A673 (cell line): Measurements from ENCODE around the gene FAM118A. TPM values are rescaled to one million over a fixed set of nuclear protein-coding genes. Genes with fewer than 3 reads are reported as not detected.
"Not testable (repeated sequence)": the region's sequence is repeated elsewhere in the genome, so short reads cannot be mapped to it uniquely, and the experiment has no call there.

ENCODE experiments used
- BruUV-seq: library from RNA; stranded (reverse); fragments of 400-500 nt; replicated peaks from 2 replicates; lab custom pipeline; 2021; lab: Mats Ljungman, UMichigan
- CTCF ChIA-PET: fragments of 300-600 bp; sonication (Branson Sonifier 250); formaldehyde crosslinking; loops from one replicate; lab custom pipeline; 2022; ENCODE audit warnings: antibody characterized with exemption; lab: Charles Lee
- POLR2A ChIA-PET: fragments of 300-600 bp; sonication (Branson Sonifier 250); formaldehyde crosslinking; loops from one replicate; lab custom pipeline; 2022; ENCODE audit warnings: antibody characterized with exemption; ENCODE audit not compliant: low non-redundant PET; lab: Charles Lee
- DNase-seq: peaks from one replicate; pipeline ENCODE4 v3.0.0-alpha.2; 2015; ENCODE audit warnings: low spot score
- H3K27ac ChIP-seq: fragments of 200-600 bp; sonication (generic); 2 replicates; pipeline ENCODE4 v1.5.1; 2016; ENCODE audit warnings: mixed run types, low read depth, mild to moderate bottlenecking, mixed read lengths, antibody characterized with exemption, low read length; ENCODE audit not compliant: poor library complexity, severe bottlenecking
- H3K27me3 ChIP-seq: fragments of 200-600 bp; sonication (generic); replicated peaks from 2 replicates; pipeline ENCODE4 v1.6.1; 2017; ENCODE audit warnings: mixed run types, low read depth, mild to moderate bottlenecking, mixed read lengths, antibody characterized with exemption, low read length; ENCODE audit not compliant: insufficient read depth, poor library complexity
- H3K36me3 ChIP-seq: fragments of 200-600 bp; sonication (generic); 2 replicates; pipeline ENCODE4 v1.6.1; 2016; ENCODE audit warnings: mixed run types, mild to moderate bottlenecking, mixed read lengths, antibody characterized with exemption, low read length; ENCODE audit not compliant: insufficient read depth, poor library complexity, severe bottlenecking
- H3K4me1 ChIP-seq: fragments of 200-600 bp; sonication (generic); 2 replicates; pipeline ENCODE4 v1.6.1; 2017; ENCODE audit warnings: mixed run types, mild to moderate bottlenecking, mixed read lengths, antibody characterized with exemption, low read length; ENCODE audit not compliant: insufficient read depth, poor library complexity, severe bottlenecking
- H3K4me3 ChIP-seq: fragments of 200-600 bp; sonication (generic); 2 replicates; pipeline ENCODE4 v1.5.1; 2016; ENCODE audit warnings: low read depth, mixed run types, mild to moderate bottlenecking, mixed read lengths, low read length; ENCODE audit not compliant: poor library complexity, severe bottlenecking
- H3K9me3 ChIP-seq: fragments of 200-600 bp; sonication (generic); 2 replicates; pipeline ENCODE4 v1.6.1; 2016; ENCODE audit warnings: mixed run types, low read depth, mild to moderate bottlenecking, mixed read lengths, antibody characterized with exemption, low read length; ENCODE audit not compliant: poor library complexity, severe bottlenecking
- CTCF ChIP-seq: fragments of 300-800, 200-600 bp; sonication (generic); conservative IDR thresholded peaks from 2 replicates; pipeline ENCODE4 v1.5.1; 2017; ENCODE audit warnings: low read depth, mild to moderate bottlenecking, antibody characterized with exemption, low read length, moderate library complexity, mixed read lengths
- EZH2 ChIP-seq: fragments of 200-600 bp; sonication (generic); IDR thresholded peaks from 2 replicates; pipeline ENCODE4 v1.6.1; 2017; ENCODE audit warnings: borderline replicate concordance, low read depth, mild to moderate bottlenecking, mixed read lengths, antibody characterized with exemption, low read length; ENCODE audit not compliant: poor library complexity, severe bottlenecking
- intact Hi-C: fragments of 100-400 bp; cut with micrococcal nuclease; formaldehyde crosslinking; loops from one replicate; pipeline ENCODE4 v1.10.0; 2022; ENCODE audit not compliant: unreplicated experiment
- total RNA-seq: library from RNA; stranded (reverse); gene quantifications from 2 replicates; pipeline ENCODE4 v1.2.3, GENCODE V29; 2021

Gene FAM118A
- total RNA-seq, 1 experiment from 2014 or later: 54.0 TPM

DNA sequence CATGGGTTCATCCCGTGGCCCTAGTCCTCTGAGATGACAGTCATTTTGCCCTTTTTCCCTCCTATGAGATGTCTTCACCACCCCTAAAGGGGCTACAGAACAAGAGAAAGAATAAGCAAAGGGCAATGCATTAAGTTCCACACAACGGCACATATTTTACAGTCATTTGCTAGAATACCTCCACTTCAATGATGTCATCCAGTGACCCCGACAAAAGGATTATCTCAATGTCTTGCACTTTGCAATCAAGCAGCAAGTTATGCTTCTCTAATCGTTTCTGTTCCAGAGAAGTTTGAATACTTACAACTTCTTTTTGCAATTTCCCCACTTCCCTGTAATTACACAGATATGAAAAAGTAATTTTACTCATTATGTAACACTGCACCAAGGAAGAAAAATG, 49.9 kb downstream of the FAM118A start:
- H3K4me1 ChIP-seq: no peaks in the 10 kb centered on the region
- no peak for DNase-seq
- TF ChIP-seq CTCF (no peak), EZH2 (no peak)
- H3K27me3 ChIP-seq: no peaks in the 10 kb centered on the region
- H3K4me3 ChIP-seq: no peak overlapping the region
- intact Hi-C loops: no loop called here
- no TSS peak for BruUV-seq
- CTCF ChIA-PET: no interaction called here
- POLR2A ChIA-PET: no interaction called here
- no peaks in the 10 kb centered on the region for H3K9me3 ChIP-seq
- no peak overlapping the region for H3K27ac ChIP-seq
- no peaks in the 10 kb centered on the region for H3K36me3 ChIP-seq

DNA sequence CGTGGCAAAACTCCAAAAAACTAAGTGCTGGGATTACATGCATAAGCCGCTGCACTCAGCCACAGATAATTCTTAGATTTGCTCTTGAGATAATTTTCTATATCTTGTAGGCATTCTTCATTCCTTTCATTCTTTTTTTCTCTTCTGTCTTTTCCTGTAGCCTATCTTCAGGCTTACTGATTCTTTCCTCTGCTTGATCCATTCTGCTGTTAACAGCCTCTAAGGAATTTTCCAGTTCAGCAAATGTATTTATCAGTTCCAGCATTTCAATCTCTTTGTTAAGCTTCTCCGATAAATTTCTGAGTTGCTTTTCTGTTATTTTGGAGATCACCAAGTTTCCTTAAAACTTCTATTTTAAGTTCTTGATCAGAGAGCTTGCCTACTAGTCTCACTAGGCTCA, 57.0 kb downstream of the FAM118A start:
- no peaks in the 10 kb centered on the region for H3K9me3 ChIP-seq
- no peak for TF ChIP-seq EZH2
- no peak for TF ChIP-seq CTCF
- H3K4me1 ChIP-seq: no peaks in the 10 kb centered on the region
- H3K4me3 ChIP-seq: no peak overlapping the region
- DNase-seq: no peak
- CTCF ChIA-PET: no interaction called here
- intact Hi-C loops: no loop called here
- no peaks in the 10 kb centered on the region for H3K36me3 ChIP-seq
- BruUV-seq: no TSS peak
- POLR2A ChIA-PET: no interaction called here
- no peaks in the 10 kb centered on the region for H3K27me3 ChIP-seq
- no peak overlapping the region for H3K27ac ChIP-seq

GRCh38 chr22:45373592-45373991, 63.9 kb downstream of the FAM118A start:
- H3K27ac ChIP-seq, H3K9me3 ChIP-seq, CTCF ChIA-PET, intact Hi-C loops, H3K36me3 ChIP-seq, H3K4me3 ChIP-seq, BruUV-seq, DNase-seq, H3K27me3 ChIP-seq, H3K4me1 ChIP-seq: not testable (repeated sequence)
- POLR2A ChIA-PET: interaction anchor here (0.6 kb wide), 1 partner anchor 31 kb away, joined by 3 read pairs; no protein-coding TSS in a partner anchor

- POLR2A ChIA-PET: no interaction called here
Observed at GRCh38 chr22:45376009-45376408, 66.3 kb downstream of the FAM118A start.

More at GRCh38 chr22:45376009-45376408, 66.3 kb downstream of the FAM118A start:
- no peak overlapping the region for H3K4me3 ChIP-seq
- no peaks in the 10 kb centered on the region for H3K36me3 ChIP-seq
- no peaks in the 10 kb centered on the region for H3K4me1 ChIP-seq
- intact Hi-C loops: no loop called here
- no peak overlapping the region for H3K27ac ChIP-seq
- H3K9me3 ChIP-seq: no peaks in the 10 kb centered on the region
- no TSS peak for BruUV-seq
- H3K27me3 ChIP-seq: no peaks in the 10 kb centered on the region
- CTCF ChIA-PET: no interaction called here
- DNase-seq: no peak
- TF ChIP-seq CTCF (no peak), EZH2 (no peak)
